B cell (primary cell): Measurements from ENCODE around the gene GUCA2A. TPM values are rescaled to one million over a fixed set of nuclear protein-coding genes. Genes with fewer than 3 reads are reported as not detected.

ENCODE experiments used
- ATAC-seq: fragments of 200-7000 bp; cut with Tn5 transposase; one replicate; pipeline ENCODE4 v1.10.0; 2021; ENCODE audit warnings: low read depth, mild to moderate bottlenecking, moderate number of reproducible peaks, moderate library complexity
- CTCF ChIA-PET: fragments of 350-600 bp; sonication (Branson Sonifier 250); formaldehyde crosslinking; loops from one replicate; lab custom pipeline; 2021; ENCODE audit warnings: antibody characterized with exemption, inconsistent platforms; lab: Charles Lee
- POLR2A ChIA-PET: fragments of 350-600 bp; sonication (Branson Sonifier 250); formaldehyde crosslinking; loops from one replicate; lab custom pipeline; 2021; ENCODE audit warnings: antibody characterized with exemption; lab: Charles Lee
- DNase-seq: peaks from one replicate; pipeline ENCODE4 v3.0.0; 2013
- H2AFZ ChIP-seq: 2 replicates; pipeline ENCODE4 v1.6.1; 2012; ENCODE audit warnings: mild to moderate bottlenecking, low read depth, low read length; ENCODE audit not compliant: insufficient read depth, poor library complexity, severe bottlenecking
- H3K27ac ChIP-seq, 2 donors: 1 replicate in 1 of 2; 2 replicates in 1 of 2; pipeline ENCODE4 v1.5.1; 2012 to 2013; ENCODE audit warnings: low read length in 2 of 2, mild to moderate bottlenecking in 2 of 2, moderate library complexity in 1 of 2
- H3K27me3 ChIP-seq, 4 experiments: fragments of 200-600 bp in 1 of 4; sonication (generic) in 1 of 4; replicated peaks in 1 of 4; 1 replicate in 2 of 4; 2 replicates in 2 of 4; pipeline versions ENCODE4 v1.6.1 to v1.7.0; 2013 to 2016; ENCODE audit warnings: low read length in 3 of 4, mild to moderate bottlenecking in 2 of 4, mixed read lengths in 1 of 4, moderate library complexity in 1 of 4; ENCODE audit not compliant: insufficient read depth in 4 of 4, control insufficient read depth in 3 of 4; ENCODE audit errors: control extremely low read depth in 1 of 4
- H3K36me3 ChIP-seq, 2 experiments: replicated peaks in 1 of 2; 1 replicate in 1 of 2; 2 replicates in 1 of 2; pipeline versions ENCODE4 v1.6.1 to v1.7.1; 2013; ENCODE audit warnings: low read length in 1 of 2; ENCODE audit not compliant: insufficient read depth in 2 of 2, control insufficient read depth in 1 of 2; ENCODE audit errors: control extremely low read depth in 1 of 2, extremely low read depth in 1 of 2
- H3K4me1 ChIP-seq, 2 donors: fragments of 200-600 bp in 1 of 2; sonication (generic) in 1 of 2; 1 replicate in 1 of 2; 2 replicates in 1 of 2; pipeline versions ENCODE4 v1.5.1 to v1.6.1; 2013 to 2017; ENCODE audit warnings: low read length in 2 of 2; ENCODE audit not compliant: control insufficient read depth in 2 of 2, insufficient read depth in 2 of 2
- H3K4me2 ChIP-seq: replicated peaks from 2 replicates; pipeline ENCODE3; 2012; ENCODE audit warnings: mild to moderate bottlenecking, low read depth, low read length; ENCODE audit not compliant: poor library complexity, severe bottlenecking
- H3K4me3 ChIP-seq, 5 experiments: fragments of 200-600 bp in 1 of 5; sonication (generic) in 1 of 5; 1 replicate in 3 of 5; 2 replicates in 2 of 5; pipeline versions ENCODE4 v1.5.1 to v1.7.0; 2011 to 2016; ENCODE audit warnings: low read length in 4 of 5, mild to moderate bottlenecking in 4 of 5, low read depth in 2 of 5, control low read depth in 1 of 5, moderate library complexity in 1 of 5; ENCODE audit not compliant: insufficient read depth in 1 of 5; ENCODE audit errors: control extremely low read depth in 1 of 5, extremely low read depth in 1 of 5
- H3K79me2 ChIP-seq: fragments of 200-600 bp; sonication (generic); one replicate; pipeline ENCODE4 v1.6.0; 2016; ENCODE audit warnings: low read length; ENCODE audit not compliant: control insufficient read depth, insufficient read depth
- H3K9ac ChIP-seq: fragments of 200-600 bp; sonication (generic); 2 replicates; pipeline ENCODE4 v1.6.1; 2017; ENCODE audit warnings: mild to moderate bottlenecking, low read length, moderate library complexity
- H3K9me3 ChIP-seq, 3 donors: one replicate each; pipeline versions ENCODE4 v1.6.1 to v1.7.1; 2013; ENCODE audit warnings: low read length in 2 of 3; ENCODE audit not compliant: control insufficient read depth in 2 of 3, insufficient read depth in 1 of 3; ENCODE audit errors: control extremely low read depth in 1 of 3
- H4K20me1 ChIP-seq: 2 replicates; pipeline ENCODE4 v1.6.0; 2012; ENCODE audit warnings: mild to moderate bottlenecking, low read length; ENCODE audit not compliant: insufficient read depth, control insufficient read depth, poor library complexity, severe bottlenecking
- H3K27ac Mint-ChIP-seq: one replicate; pipeline ENCODE4 v1.8.0; 2021; ENCODE audit warnings: mixed read lengths
- H3K27me3 Mint-ChIP-seq: one replicate; pipeline ENCODE4 v1.8.0; 2021; ENCODE audit warnings: mixed read lengths
- H3K4me1 Mint-ChIP-seq: one replicate; pipeline ENCODE4 v1.8.0; 2021; ENCODE audit warnings: mixed read lengths
- H3K4me3 Mint-ChIP-seq: one replicate; pipeline ENCODE4 v1.8.0; 2021; ENCODE audit warnings: mixed read lengths
- H3K9me3 Mint-ChIP-seq: one replicate; pipeline ENCODE4 v1.8.0; 2022; ENCODE audit warnings: mixed read lengths; ENCODE audit not compliant: insufficient read depth
- EZH2 ChIP-seq: IDR thresholded peaks from 2 replicates; pipeline ENCODE4 v1.6.1; 2012; ENCODE audit warnings: borderline replicate concordance, low read depth, mild to moderate bottlenecking, moderate library complexity, low read length; ENCODE audit not compliant: insufficient read depth, poor library complexity, severe bottlenecking
- WGBS: methylation state at CpG from one replicate; pipeline ENCODE4 v1.1.5; 2013; ENCODE audit warnings: missing lambda C conversion rate; ENCODE audit not compliant: insufficient coverage; 5-methylcytosine and 5-hydroxymethylcytosine counted together
- intact Hi-C: fragments of 100-400 bp; cut with micrococcal nuclease; formaldehyde crosslinking; loops from one replicate; pipeline ENCODE4 v1.10.0; 2022
- polyA plus RNA-seq: library from polyadenylated mRNA; depleted of rRNA; stranded (reverse); fragments of >200 nt; gene quantifications from 2 replicates; pipeline ENCODE4 v1.2.3, GENCODE V29; 2012
- total RNA-seq, 2 donors: library from RNA; stranded (reverse); fragments of 120-200 nt in 1 of 2; gene quantifications; 1 replicate in 1 of 2; 2 replicates in 1 of 2; pipeline versions ENCODE4 v1.2.3 to v1.2.4, GENCODE V29; 2013 to 2022
- TF ChIP-seq, protein P1 (sequence below): fragments of 200-600 bp; IDR thresholded peaks from one replicate; pipeline ENCODE4 v1.8.0; 2022; ENCODE audit warnings: antibody characterized with exemption, mild to moderate bottlenecking

The GUCA2A gene
- total and polyA plus RNA-seq, 2 donors (not counting 1 experiment from before 2014, with no cell fraction given) = not detected

DNA sequence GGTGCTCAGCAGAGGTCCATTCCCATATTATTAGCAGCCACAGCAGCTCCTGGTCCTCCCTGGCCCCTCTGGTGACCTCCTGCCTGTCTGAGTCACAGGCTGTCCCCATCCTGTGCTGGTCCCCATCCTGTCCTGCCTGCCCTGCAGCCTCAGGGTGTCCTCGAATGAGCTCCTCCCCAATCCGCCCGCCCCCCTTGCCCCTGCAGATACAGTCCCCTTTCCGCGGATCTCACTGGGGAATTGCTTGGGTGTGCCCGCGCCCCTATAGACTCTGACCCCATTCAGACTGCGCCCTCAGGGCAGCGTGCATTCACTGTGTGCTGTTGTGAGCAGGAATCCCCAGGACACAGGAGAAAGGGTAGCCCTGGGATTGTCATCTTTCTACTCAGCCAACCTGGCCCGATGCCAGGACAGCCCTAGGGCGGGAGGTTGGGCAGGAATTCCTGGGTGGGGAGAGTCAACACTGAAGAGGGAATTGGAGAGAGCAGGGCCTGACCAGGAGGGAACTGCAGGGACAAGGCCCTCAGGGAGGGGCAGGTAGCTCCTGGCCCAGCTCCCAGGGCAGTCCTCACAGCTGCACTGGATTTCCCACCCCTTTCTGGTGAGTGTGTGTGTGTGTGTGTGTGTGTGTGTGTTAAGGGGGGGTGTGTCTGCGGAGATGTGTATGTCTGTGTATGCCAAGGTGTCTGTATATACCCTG lies 1.1 kb upstream of the GUCA2A start:
- TF ChIP-seq, protein P1, sequence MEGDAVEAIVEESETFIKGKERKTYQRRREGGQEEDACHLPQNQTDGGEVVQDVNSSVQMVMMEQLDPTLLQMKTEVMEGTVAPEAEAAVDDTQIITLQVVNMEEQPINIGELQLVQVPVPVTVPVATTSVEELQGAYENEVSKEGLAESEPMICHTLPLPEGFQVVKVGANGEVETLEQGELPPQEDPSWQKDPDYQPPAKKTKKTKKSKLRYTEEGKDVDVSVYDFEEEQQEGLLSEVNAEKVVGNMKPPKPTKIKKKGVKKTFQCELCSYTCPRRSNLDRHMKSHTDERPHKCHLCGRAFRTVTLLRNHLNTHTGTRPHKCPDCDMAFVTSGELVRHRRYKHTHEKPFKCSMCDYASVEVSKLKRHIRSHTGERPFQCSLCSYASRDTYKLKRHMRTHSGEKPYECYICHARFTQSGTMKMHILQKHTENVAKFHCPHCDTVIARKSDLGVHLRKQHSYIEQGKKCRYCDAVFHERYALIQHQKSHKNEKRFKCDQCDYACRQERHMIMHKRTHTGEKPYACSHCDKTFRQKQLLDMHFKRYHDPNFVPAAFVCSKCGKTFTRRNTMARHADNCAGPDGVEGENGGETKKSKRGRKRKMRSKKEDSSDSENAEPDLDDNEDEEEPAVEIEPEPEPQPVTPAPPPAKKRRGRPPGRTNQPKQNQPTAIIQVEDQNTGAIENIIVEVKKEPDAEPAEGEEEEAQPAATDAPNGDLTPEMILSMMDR = no peak
- TF ChIP-seq EZH2 = no peak
- H3K4me1 Mint-ChIP-seq = no peaks in the 10 kb centered on the region
- CTCF ChIA-PET = interaction anchor here (0.7 kb wide), 1 partner anchor 8 kb away, joined by 3 read pairs; no protein-coding TSS in a partner anchor
- H3K9me3 ChIP-seq = peaks cover 0 to 5% (median 0%) of the 10 kb centered on the region in 3 donors
- no peaks in the 10 kb centered on the region for H3K79me2 ChIP-seq
- ATAC-seq = no peak
- H3K27me3 Mint-ChIP-seq = peaks cover 12% of the 10 kb centered on the region
- intact Hi-C loops = no loop called here
- no peak overlapping the region for H2AFZ ChIP-seq
- no peak overlapping the region for H3K4me3 Mint-ChIP-seq
- H3K27me3 ChIP-seq = peaks cover 0 to 7% (median 0%) of the 10 kb centered on the region in 4 experiments
- H3K9ac ChIP-seq = no peak overlapping the region
- H4K20me1 ChIP-seq = no peaks in the 10 kb centered on the region
- no peak overlapping the region for H3K27ac ChIP-seq
- no peak for DNase-seq
- H3K4me2 ChIP-seq = no peak overlapping the region
- 83% methylated on average over 12 of the region's 12 CpGs for WGBS
- POLR2A ChIA-PET = no interaction called here
- no peaks in the 10 kb centered on the region for H3K4me1 ChIP-seq
- H3K36me3 ChIP-seq = no peaks in the 10 kb centered on the region
- peaks cover 2% of the 10 kb centered on the region for H3K9me3 Mint-ChIP-seq
- H3K4me3 ChIP-seq = no peak overlapping the region
- no peak overlapping the region for H3K27ac Mint-ChIP-seq
